ENCODE measurements around the gene HMCN1. TPM values are rescaled to one million over a fixed set of nuclear protein-coding genes. Genes with fewer than 3 reads are reported as not detected.

Gene HMCN1
- total RNA-seq, 2 experiments from 2014 or later = under 0.01 TPM; not detected in 1

GRCh38 chr1:185843297-185843869, 109.2 kb downstream of the HMCN1 start:
- ChIA-PET CTCF (no interaction called here), POLR2A (no interaction called here)

GRCh38 chr1:185843986-185844385, 109.8 kb downstream of the HMCN1 start:
- CTCF ChIA-PET = no interaction called here
- POLR2A ChIA-PET = no interaction called here

GRCh38 chr1:185846672-185847444, 112.7 kb downstream of the HMCN1 start:
- ChIA-PET CTCF (no interaction called here), POLR2A (no interaction called here)

GRCh38 chr1:185849014-185849413, 114.8 kb downstream of the HMCN1 start:
- ChIA-PET POLR2A (no interaction called here), CTCF (no interaction called here)

- POLR2A ChIA-PET = no interaction called here
- CTCF ChIA-PET = no interaction called here
Measured at GRCh38 chr1:185850366-185850765, 116.2 kb downstream of the HMCN1 start.

- POLR2A ChIA-PET = no interaction called here
- CTCF ChIA-PET = no interaction called here
Measured at GRCh38 chr1:185853739-185854138, 119.5 kb downstream of the HMCN1 start.

GRCh38 chr1:185856482-185856881, 122.3 kb downstream of the HMCN1 start:
- ChIA-PET CTCF (no interaction called here), POLR2A (no interaction called here)

GRCh38 chr1:185857442-185857841, 123.3 kb downstream of the HMCN1 start:
- ChIA-PET CTCF (no interaction called here), POLR2A (no interaction called here)

GRCh38 chr1:185860311-185860710, 126.1 kb downstream of the HMCN1 start:
- ChIA-PET CTCF (no interaction called here), POLR2A (no interaction called here)

- ChIA-PET CTCF (no interaction called here), POLR2A (no interaction called here)
Measured at GRCh38 chr1:185860859-185861258, 126.7 kb downstream of the HMCN1 start.

GRCh38 chr1:185861630-185862029, 127.4 kb downstream of the HMCN1 start:
- ChIA-PET POLR2A (no interaction called here), CTCF (no interaction called here)

GRCh38 chr1:185862235-185862634, 128.0 kb downstream of the HMCN1 start:
- POLR2A ChIA-PET = no interaction called here
- CTCF ChIA-PET = no interaction called here

- ChIA-PET POLR2A (no interaction called here), CTCF (interaction anchor here (0.6 kb wide), 1 partner anchor 309 kb away, joined by 3 read pairs; no protein-coding TSS in a partner anchor)
Measured at GRCh38 chr1:185864331-185864730, 130.1 kb downstream of the HMCN1 start.

GRCh38 chr1:185864889-185865517, 130.8 kb downstream of the HMCN1 start:
- POLR2A ChIA-PET = no interaction called here
- CTCF ChIA-PET = no interaction called here

GRCh38 chr1:185869590-185869989, 135.4 kb downstream of the HMCN1 start:
- CTCF ChIA-PET = no interaction called here
- POLR2A ChIA-PET = no interaction called here

GRCh38 chr1:185871627-185872150, 137.5 kb downstream of the HMCN1 start:
- ChIA-PET POLR2A (no interaction called here), CTCF (no interaction called here)

- ChIA-PET POLR2A (no interaction called here), CTCF (no interaction called here)
Measured at GRCh38 chr1:185874246-185874645, 140.1 kb downstream of the HMCN1 start.

GRCh38 chr1:185880330-185880729, 146.1 kb downstream of the HMCN1 start:
- ChIA-PET CTCF (no interaction called here), POLR2A (no interaction called here)

GRCh38 chr1:185880779-185881333, 146.7 kb downstream of the HMCN1 start:
- ChIA-PET CTCF (no interaction called here), POLR2A (no interaction called here)

GRCh38 chr1:185886046-185886445, 151.9 kb downstream of the HMCN1 start:
- ChIA-PET CTCF (no interaction called here), POLR2A (no interaction called here)

- CTCF ChIA-PET = no interaction called here
- POLR2A ChIA-PET = no interaction called here
Measured at GRCh38 chr1:185886671-185887070, 152.5 kb downstream of the HMCN1 start.

All from activated CD8-positive, alpha-beta memory T cell treated with anti-CD3 and anti-CD28 coated beads for 36 hours (primary cell).